SKM-1 (cell line): ENCODE data around the gene ST3GAL2.

Experiments
- DNase-seq: peaks from one replicate; lab custom pipeline; 2025; ENCODE audit not compliant: unreplicated experiment; lab: John Stamatoyannopoulos, UW

The ST3GAL2 gene, protein sequence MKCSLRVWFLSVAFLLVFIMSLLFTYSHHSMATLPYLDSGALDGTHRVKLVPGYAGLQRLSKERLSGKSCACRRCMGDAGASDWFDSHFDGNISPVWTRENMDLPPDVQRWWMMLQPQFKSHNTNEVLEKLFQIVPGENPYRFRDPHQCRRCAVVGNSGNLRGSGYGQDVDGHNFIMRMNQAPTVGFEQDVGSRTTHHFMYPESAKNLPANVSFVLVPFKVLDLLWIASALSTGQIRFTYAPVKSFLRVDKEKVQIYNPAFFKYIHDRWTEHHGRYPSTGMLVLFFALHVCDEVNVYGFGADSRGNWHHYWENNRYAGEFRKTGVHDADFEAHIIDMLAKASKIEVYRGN

DNA sequence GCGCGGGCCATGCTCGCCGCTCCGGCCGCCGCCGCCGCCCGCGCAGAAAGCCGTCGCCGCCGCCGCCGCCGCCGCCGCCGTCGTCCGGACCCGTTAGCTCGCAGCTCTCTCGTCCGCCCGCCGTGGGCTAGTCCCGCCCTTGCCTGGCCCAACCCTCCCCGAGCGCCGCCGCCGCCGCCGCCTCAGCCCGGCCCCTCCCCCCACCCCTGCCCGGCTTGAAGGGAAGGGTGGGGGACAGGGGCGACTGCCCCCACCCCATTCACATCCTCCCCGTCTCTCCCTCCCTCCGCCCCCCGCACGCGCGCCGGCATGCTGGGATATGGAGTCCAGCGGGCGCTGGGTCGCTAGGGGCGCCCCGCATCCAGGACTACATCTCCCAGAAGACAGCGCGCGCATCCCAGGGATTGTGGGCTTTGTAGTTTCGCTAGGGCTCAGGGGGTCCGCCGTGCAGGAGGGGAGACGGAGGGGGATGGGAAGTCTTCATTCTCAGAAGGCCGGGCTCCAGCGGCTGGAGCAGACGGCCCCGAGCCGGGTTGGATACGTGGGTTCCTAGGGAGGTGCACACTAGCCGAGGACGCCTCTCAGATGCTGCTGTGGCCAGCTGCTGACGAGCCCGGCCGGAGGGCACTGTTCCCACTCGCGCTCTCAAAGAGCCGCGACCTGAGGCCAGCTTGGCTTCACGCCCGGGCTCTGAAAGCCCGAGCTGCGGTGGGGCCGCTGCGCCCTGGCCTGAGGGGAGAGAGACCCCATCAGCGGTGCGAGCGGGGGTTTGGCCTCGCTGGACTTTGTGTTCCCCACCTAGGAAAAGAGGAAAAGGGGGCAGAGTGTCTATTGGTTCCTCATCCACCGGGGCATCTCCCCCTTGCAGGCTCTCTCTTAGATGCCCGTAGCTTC is at the start of gene ST3GAL2:
ST3GAL2 (minus strand) TSS at position 132 of the 894 bp plus-strand sequence. CDS start 40,570 bp downstream, outside the sequence.
- DNase-seq: peak; percentile 76

DNA sequence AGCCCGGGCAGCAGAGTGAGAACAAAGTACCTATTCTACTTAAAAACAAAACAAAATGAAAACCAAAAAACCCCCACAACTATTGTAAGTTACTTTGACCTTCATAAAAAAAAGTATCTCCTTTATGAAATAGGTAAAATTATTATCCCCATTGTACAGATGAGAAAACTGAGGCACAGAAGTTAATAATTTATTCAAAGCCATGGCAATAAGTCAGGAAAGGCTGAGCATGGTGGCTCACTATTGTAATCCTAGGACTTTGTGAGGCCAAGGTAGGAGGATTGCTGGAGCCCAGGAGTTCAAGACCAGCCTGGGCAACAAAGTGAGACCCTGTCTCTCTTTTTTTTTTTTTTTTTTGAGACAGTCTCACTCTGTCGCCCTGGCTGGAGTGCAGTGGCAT is 46.0 kb upstream of the ST3GAL2 start:
- DNase-seq: no peak

DNA sequence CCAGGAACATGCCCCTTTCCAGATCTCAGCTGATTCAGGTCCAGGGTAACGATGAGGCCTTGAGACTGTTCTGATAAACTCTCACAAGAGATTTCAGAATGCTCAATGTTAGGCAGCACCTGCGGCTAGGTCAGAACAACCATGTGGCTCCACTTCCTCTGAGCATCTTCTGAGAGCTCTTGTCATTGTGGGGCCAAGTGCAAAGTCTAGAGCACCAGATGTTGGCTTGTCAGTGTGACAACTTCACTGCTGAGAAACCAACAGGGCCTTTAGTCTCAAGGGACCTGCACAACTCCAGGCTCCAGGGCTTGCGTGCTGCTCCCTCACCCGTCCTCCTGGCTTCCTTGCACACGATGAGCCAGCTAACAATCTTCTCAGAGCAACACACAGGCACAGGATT is 44.5 kb upstream of the ST3GAL2 start:
- DNase-seq: no peak

DNA sequence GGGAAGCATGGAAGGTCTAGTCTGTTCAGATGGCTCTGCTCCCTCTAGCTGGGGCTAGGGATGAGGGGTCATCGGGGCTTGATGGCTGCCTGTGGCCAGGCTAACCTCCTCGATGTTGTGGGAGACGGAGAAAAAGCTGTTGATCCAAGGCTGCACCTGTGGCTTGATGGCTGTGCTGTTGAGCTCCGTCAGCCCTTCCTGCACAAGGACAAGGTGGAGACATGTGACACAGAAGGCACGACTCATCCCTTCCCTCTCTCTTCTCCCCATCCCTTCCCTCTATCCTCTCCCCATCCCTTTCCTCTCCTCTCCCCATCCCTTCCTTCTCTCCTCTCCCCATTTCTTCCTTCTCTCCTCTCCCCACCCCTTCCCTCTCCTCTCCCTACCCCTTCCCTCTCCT is 43.7 kb upstream of the ST3GAL2 start:
- no peak for DNase-seq

DNA sequence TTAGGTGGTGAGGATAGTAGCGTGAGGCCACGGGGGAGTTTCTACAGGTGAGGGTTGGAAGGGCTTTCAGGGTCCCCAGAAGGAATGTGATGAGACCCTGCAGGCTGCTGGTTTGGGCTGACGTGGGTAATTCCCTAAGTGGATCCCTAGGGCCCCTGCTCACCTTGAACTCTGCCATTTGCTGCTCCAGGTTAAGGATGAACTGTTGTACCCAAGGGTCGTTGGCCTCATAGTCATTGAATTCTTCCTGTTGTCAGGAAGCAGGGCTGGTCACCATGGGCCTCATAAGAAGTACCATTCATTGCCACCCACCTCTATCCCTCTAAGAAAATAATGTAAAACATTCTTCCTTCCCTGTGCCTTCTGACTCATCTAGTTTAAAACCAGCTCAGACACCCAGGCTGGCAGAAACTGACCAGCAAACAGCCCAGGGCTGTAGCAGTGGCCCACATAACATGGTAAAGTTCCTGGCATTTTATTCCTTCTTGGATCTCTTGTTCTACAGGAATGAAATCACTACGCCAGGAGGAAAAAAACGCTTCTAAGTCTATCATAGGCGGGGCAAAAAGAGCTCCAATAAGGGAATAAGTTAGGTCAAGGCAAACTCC is 43.1 kb upstream of the ST3GAL2 start:
- DNase-seq: no peak

DNA sequence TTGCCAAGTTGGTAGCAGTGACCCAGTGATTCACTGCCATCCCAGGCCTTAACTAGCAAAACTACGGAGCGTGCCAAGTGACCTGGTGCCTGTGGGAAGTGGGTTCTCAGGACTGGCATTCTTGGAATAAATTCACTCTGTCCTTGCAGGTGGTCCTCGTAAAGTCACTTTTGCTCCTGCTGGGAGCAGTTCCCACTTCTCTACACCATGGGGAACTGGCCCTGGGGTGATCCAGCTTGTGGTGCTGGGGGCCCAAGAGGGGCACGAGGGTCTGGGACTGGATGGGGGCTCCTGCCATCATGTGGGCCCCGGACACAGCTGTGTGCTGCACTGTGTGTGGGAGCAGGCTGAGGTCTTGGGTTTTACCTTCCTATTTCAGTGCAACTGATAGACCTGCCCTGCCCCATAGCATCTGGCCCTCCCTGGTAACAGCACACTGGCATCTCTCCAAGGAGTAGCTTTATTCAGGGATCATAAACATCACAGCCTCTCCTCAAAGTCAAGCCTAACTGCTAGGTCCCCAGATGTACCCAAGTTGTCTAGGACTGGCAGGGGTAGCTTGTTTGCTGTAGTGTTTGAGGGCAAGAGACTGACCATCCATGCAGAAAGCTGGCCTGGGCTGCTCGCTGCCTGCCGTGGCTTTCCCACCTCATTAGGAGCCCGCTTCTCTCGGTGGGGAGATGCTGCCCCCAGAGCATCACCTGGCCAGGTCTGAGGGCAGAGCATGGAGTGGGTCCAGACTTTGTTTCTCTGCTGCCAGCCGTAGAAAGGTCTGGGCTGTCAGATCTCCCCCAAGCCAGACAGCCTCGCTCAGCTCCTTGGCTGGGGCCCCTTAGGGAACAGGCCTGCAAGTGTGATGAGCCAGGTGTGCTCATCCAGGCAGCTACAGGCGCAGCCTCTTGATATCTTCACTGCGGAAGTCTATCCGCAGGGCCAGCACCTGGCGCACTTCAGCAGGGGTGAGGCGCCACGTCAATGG is 41.5 kb upstream of the ST3GAL2 start:
- DNase-seq: no peak

DNA sequence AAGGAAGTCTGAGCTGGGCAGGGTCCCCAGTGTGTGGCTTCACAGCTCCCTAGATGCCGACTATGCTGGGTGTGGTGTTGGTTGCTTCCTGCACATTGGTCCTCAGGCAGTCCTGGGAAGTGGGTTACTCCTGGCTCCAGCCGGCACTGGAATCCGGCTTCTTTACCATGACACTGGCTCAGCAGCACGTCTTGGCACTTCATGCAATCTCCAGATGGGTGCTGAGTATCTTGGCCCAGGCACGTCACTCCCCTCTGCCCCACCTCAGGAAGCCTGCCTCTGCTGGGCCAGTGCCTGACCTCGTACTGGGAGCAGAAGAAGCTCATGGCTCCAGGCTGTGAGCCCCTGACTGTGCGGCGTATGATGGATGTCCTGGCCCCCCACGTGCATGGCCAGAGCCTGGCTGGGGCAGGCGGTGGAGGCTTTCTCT is 40.0 kb upstream of the ST3GAL2 start:
- DNase-seq: no peak

DNA sequence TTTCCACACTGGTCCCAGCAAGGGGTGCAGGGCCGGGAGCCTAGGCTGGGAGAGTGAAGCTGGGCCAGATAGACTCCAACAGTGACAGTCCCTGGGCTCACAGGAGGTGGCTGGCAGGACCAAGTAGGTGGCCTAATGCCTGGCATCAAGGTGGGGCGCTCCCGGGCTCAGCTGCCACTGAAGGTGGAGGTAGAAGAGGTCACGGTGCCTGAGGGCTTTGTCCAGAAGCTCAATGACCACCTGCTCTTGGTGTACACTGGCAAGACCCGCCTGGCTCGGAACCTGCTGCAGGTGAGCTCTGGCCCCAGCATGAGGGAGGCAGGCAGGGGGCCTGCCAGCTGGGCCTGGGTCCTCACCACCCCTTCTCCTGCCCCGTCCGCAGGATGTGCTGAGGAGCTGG is 39.3 kb upstream of the ST3GAL2 start:
- DNase-seq: no peak

DNA sequence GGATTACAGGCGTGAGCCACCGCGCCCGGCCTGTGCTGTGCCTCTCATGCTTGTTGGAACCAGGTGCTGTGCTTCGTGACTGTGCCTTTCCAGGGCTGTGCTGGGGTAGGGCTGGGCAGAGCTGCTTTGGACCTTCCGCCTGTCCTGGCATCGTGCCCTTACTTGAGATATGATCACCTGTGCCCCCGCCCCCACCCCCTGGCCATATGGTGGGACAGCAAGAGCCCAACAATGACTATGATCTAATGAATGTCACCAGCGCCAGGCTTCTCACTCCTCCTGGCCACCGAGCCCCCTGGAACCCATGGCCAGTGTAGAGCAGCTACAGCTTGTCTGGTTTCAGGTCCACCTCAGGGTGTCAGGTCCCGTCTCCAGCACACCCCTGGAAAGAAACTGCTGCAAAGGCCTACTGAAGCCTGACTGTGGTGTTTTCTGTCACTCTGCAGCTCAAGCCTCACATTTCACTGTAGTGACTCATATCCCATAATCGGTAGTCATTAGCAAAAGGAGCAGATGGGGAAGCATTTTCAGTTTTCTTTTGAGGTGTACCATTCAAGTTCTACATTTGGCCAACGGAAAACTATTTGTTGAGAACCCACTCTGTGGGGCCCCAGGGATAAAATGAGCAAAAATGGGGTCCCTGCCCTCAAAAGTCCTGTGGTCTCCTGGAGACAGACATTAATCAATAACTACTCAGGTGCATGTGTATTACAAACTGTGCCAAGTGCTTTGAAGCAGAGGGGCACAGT is 37.5 kb upstream of the ST3GAL2 start:
- no peak for DNase-seq

DNA sequence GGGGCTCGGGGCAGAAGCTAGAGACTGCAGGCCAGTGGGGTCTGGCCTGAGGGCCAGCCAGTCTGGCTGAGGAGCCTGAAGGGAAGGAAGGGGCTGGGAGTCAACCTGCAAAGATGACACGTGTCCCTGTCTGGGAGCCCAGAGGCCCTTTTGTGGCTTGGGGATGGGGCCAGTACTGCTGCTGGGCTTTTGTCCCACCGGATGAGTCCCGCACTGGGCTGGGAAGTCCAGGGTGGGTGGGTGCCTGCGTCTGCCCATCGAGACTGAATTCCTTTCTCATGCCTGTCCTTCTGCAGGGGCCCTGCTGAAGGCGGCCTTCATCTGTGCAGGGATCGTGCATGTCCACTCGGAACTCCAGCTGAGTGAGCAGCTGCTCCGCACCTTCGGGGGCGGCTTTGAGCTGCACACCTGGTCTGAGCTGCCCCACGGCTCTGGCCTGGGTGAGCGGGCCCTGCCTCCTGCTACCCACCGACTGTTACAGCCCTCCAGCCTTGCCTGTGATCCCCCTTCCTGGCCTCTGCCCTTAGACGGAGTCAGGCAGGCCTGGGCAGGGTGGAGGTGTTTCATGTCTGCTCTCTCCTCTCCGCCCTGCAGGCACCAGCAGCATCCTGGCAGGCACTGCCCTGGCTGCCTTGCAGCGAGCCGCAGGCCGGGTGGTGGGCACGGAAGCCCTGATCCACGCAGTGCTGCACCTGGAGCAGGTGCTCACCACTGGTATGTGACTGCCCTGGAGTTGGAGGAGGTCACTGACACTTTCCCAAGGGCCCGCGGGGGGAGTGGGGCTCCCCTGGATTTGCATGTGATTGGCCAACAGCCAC is 36.4 kb upstream of the ST3GAL2 start:
- DNase-seq: no peak

DNA sequence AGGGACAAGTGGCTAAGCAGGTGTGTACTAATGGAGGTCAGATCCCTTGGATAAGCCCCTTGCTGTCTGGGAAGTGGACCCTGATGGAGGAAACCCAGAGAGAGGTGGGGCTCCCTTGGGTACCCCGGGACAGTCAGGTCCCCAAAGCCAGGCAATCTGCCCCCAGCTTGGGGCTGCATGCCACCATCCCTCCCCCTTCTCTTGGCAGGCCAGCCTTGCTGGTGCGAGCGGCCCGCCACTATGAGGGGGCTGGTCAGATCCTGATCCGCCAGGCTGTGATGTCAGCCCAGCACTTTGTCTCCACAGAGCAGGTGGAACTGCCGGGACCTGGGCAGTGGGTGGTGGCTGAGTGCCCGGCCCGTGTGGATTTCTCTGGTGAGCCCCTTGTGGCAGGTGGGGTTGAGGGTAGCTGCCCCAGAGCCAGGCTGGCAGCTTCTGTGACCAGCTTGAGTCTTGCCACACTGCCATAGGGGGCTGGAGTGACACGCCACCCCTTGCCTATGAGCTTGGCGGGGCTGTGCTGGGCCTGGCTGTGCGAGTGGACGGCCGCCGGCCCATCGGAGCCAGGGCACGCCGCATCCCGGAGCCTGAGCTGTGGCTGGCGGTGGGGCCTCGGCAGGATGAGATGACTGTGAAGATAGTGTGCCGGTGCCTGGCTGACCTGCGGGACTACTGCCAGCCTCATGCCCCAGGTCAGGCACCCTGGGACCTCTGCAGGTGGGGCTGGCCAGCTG is 35.6 kb upstream of the ST3GAL2 start:
- DNase-seq: no peak

DNA sequence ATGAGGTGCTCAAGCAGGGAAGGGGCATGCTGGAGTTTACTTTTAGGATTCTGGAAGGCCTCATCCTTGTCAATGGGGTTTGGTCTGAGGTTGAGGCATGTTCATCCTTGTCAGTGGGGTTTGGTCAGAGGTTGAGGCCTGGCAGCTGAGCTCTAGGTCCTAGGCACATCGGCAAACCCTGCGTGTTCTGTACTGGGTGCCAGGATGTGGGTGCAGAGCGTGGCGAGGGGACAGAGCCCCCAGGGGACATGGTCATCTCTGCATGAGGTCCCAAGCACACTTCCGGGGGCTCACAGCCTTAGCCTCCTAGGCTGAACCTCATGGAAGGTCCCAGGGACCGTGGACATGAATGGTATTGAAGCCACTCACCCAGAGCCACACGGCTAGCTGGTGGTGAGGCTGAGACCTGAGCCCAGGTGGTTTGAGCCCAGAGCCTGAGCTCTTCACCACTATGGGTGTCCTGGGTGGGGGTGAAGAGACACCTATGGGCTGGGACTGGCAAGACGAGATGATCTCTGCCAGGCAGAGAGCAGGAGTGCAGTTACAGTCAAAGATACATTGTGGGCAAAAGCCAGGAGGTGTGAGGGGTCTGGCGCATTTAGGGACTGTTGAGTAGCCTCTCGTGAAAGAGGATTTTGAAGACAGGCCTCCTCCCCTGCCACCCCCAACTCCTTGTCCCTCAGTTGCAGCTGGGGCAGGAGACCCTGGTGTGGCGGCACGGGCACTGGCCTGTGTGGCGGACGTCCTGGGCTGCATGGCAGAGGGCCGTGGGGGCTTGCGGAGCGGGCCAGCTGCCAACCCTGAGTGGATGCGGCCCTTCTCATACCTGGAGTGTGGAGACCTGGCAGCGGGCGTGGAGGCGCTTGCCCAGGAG is 34.8 kb upstream of the ST3GAL2 start:
- no peak for DNase-seq

DNA sequence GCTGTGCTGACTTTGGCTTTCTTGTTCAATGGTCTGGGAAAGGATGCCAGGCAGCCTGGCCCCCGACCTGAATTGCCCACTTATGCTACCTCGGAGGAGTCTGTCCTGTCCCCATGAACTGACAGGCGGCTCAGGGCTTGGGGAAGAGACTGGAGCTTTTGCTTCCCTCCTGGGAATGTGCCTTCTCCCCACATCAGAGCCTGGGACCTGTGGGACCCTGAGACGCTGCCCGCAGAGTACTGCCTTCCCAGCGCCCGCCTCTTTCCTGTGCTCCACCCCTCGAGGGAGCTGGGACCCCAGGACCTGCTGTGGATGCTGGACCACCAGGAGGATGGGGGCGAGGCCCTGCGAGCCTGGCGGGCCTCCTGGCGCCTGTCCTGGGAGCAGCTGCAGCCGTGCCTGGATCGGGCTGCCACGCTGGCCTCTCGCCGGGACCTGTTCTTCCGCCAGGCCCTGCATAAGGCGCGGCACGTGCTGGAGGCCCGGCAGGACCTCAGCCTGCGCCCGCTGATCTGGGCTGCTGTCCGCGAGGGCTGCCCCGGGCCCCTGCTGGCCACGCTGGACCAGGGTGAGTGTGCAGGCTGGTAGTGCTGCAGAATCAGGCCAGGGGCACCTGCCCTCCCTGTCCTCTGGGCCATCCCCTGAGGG is 34.0 kb upstream of the ST3GAL2 start:
- DNase-seq: no peak

DNA sequence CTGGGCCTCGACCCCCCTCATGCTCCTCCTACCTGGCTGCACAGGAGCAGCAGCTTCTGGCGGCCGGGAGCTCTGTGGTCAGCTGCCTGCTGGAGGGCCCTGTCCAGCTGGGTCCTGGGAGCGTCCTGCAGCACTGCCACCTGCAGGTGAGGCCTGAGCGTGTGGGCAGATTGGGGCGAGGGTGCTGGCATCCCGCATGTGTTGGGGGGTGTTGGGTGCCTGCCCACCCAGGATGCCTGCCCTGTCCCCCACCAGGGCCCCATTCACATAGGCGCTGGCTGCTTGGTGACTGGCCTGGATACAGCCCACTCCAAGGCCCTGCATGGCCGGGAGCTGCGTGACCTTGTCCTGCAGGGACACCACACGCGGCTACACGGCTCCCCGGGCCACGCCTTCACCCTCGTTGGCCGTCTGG is 32.0 kb upstream of the ST3GAL2 start:
- DNase-seq: no peak

DNA sequence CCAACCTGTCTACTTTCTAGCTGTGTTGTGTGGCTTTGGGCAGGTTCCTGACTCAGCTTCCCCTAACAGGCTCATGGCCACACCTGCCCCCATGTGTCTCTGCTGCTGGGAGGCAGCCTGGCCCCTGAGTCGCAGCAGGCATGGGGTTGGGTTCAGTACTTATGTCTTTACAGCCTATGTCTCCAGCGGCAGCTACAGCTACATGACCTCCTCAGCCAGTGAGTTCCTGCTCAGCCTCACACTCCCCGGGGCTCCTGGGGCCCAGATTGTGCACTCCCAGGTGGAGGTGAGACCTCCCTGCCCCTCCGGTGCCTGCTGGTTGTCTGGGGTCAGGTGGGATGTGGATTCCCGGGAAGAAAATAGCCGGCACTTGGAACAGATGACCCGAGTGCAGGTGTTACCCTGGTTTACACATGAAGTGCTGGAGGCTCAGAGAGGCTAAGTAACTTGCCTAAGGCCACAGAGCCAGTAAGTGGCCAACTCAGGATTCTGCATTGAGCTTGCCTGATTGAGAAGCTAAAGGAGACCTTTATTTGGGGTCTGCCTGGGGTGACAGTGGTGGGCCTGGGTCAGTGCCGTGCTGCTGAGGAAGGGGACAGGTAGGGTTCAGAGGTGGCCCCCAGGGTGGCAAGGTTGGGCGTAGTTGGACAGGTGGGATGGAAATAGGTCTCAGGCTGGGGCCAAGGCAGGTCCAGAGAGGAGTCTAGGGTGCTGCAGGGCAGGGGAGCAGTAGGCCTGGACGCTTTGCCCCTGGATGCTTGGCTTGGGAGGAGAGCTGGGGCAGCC is 31.4 kb upstream of the ST3GAL2 start:
- DNase-seq: no peak
